GM12875 (cell line): ENCODE data around the gene FAM13C.

Source experiments
- H3K4me3 ChIP-seq: one replicate; pipeline ENCODE4 v1.5.1; 2011; ENCODE audit warnings: low read depth, low read length, control low read depth
- CTCF ChIP-seq: IDR thresholded peaks from 2 replicates; pipeline ENCODE4 v1.5.1; 2011; ENCODE audit warnings: low read depth, mild to moderate bottlenecking, control low read depth, inconsistent platforms, low read length, moderate library complexity, borderline replicate concordance; ENCODE audit not compliant: insufficient read depth

The FAM13C gene

DNA sequence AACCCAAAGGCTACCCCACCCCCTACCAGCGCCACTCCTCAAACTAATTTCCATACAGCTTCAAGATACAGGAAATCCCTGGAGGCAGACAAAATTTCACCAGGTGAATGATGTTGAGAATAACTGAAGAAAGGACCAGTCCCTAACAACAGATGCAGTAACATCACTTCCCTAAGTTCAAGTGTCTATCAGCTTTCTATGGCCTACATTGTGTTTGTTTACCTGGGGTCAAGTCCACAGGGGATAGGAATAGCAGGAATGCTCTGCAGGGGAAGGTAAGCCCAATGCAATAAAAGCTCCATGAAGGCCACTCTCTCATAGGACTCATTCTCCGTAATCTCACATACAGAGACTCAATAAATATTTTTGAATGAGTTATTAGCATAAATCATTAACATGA is 26.9 kb downstream of the FAM13C start:
- H3K4me3 ChIP-seq: no peak overlapping the region
- TF ChIP-seq CTCF: no peak

GRCh38 chr10:59333701-59334100 is 28.6 kb downstream of the FAM13C start:
- no peak for TF ChIP-seq CTCF
- no peak overlapping the region for H3K4me3 ChIP-seq

- no peak overlapping the region for H3K4me3 ChIP-seq
- no peak for TF ChIP-seq CTCF
These were observed 29.8 kb downstream of the FAM13C start for GRCh38 chr10:59332581-59332980.

- no peak overlapping the region for H3K4me3 ChIP-seq
- TF ChIP-seq CTCF: no peak
These were observed 30.7 kb downstream of the FAM13C start for GRCh38 chr10:59331661-59332060.

- H3K4me3 ChIP-seq: no peak overlapping the region
- no peak for TF ChIP-seq CTCF
These were observed 37.2 kb downstream of the FAM13C start for GRCh38 chr10:59325116-59325515.

DNA sequence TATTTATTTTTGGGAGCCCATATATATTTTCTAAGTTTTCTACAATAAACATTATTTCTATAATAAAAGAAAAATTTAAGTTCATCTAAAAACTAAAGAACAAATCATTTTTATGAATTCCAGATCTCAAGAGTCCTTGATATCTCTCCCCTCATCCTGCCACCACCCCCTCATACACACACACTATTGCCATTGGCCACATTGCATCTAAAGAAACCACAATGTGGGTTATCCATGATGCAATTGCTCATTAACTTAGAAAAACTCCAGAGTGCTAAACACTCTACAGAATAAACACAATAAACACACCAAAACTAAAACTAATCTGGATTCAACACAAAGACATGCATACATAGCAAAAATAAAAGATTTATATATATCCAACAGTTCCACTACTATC is 37.8 kb downstream of the FAM13C start:
- no peak overlapping the region for H3K4me3 ChIP-seq
- no peak for TF ChIP-seq CTCF

GRCh38 chr10:59323831-59324401 is 38.4 kb downstream of the FAM13C start:
- TF ChIP-seq CTCF: no peak
- no peak overlapping the region for H3K4me3 ChIP-seq
